ENCODE results near the gene TARS3.
"Not testable (repeated sequence)": the region's sequence is repeated elsewhere in the genome, so short reads cannot be mapped to it uniquely, and the experiment has no call there.

GRCh38 chr15:101764669-101765339, 40.5 kb upstream of the TARS3 start:
- not testable (repeated sequence) for TF ChIP-seq POLR2A, POLR2AphosphoS5 (IDR thresholded peaks at IDR 0.05; ENCODE audit: low read depth, low read length)
